Mucosa of gallbladder (tissue), 1 donor: Measurements from ENCODE around the gene MEN1. TPM values are rescaled to one million over a fixed set of nuclear protein-coding genes. Genes with fewer than 3 reads are reported as not detected.
A peak's percentile ranks its signal among the peaks of the same experiment; 100 is the strongest.
"Not testable (repeated sequence)": the region's sequence is repeated elsewhere in the genome, so short reads cannot be mapped to it uniquely, and the experiment has no call there.

Experiments
- DNase-seq: peaks from one replicate; pipeline ENCODE4 v3.0.0-alpha.2; 2020; ENCODE audit warnings: low spot score
- total RNA-seq: library from RNA; stranded (reverse); gene quantifications from one replicate; pipeline ENCODE4 v1.2.1, GENCODE V29; 2021
- donor health status: DM: no; HTN: no; CAD: no.

MEN1 gene
- total RNA-seq, 1 donor from 2014 or later: 34.8 TPM

DNA sequence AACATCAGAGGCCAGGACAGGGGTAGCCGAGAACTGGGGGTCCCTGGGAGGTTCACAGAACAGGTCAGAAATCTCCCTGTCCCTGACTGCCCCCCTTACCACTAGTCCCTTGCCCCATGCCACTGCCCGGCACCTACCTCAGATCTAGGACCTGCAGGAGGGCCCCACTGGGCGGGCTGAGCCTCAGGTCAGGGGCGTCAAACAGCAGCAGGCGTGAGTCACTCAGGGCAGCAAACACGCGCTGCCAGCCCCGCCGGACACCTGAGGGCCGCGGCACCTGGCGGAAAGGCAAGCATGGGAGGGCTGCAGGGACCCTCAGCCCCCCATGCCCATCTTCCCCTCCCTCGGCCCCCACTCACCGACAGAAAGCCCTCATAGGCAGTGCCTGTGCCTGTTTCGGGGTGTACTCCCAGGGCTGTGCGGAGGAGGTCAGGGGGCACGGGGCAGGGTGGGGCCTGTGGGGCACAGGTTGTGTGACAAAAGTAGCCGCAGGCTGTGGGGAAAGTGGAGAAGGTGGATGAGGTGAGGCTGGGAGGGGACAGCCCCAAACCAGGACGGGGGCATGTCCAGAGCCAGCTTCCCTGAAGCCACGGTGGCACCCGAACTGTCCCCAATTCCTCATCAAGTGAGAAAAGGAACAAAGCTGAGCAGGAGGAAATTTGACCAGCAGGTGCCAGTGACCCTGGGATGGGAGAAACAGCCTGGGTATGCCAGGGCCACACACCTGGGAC is 22.3 kb upstream of the MEN1 start:
- DNase-seq: no peak

DNA sequence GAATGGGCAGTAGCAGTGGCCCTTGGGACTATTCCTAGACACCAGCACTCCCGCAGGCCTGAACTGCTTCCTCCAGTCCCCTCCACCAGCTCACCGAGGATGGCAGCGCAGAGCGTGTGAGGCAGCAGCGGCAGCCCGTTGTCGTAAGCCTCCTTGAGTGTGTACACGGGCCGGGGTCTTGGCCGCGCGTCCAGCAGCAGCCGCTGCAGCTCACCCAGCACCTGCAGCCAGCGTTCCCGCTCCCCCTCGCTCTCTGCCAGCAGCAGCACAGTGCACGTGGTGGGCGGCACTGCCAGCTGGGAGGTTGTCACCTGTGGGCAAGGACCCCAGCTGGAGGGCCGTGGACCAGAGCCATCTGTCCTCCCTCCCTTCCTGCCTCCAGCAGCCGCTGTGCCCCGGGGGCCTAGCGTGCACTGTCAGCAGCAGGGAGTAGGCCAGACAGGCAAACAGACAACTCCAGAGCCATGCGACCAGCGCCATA is 21.1 kb upstream of the MEN1 start:
- no peak for DNase-seq

DNA sequence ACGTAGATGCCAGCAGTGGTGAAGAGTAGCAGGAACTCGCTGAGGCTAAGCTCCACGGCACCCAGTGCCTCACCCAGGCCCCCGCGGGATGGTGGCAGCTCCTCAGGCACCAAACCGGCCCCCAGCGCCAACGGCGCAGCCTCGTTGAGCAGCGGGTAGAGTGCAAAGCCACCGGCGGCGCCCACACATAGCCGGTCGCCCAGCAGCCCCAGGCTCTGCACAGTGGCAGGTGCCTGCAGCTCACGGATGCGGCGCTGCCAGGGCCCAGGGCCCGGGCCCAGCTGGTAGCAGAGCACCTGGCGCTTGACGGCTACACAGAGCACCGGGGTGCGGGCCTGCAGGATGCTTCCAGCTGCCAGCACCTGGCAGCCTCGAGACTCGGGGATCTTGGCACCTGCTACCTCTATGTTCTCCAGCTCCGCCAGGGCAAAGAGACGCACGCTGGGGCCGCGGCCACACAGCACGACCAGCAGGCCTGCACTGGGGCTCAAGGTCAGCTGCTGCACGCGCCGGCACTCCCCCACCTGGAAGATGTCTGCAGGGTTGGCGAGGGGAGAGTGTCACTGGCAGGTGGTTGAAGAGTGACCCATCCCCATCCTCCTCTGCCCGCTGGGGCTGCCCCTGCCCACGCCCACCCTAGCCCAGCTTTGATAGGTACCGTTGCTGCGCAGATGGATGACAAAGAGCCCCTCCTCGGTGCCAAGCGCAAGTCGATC is 19.3 kb upstream of the MEN1 start:
- DNase-seq: no peak

DNA sequence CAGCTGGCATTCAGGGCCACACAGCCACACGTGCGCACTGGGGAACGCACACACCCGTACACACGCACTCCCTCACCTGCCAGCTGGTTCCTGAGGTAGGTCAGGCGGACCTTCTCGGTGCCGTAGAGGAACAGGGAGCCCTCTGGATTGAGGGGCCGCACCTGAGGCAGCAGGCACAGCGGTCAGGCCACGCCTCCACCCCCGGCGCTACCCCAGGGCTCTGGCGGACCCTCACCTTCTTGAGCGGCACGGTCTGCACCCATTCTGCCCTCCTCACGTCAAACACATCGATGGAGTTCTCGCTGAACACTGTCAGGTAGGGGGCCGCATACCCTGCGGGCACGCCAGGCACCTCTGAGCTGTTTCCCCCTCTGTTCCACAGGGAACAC is 17.1 kb upstream of the MEN1 start:
- no peak for DNase-seq

DNA sequence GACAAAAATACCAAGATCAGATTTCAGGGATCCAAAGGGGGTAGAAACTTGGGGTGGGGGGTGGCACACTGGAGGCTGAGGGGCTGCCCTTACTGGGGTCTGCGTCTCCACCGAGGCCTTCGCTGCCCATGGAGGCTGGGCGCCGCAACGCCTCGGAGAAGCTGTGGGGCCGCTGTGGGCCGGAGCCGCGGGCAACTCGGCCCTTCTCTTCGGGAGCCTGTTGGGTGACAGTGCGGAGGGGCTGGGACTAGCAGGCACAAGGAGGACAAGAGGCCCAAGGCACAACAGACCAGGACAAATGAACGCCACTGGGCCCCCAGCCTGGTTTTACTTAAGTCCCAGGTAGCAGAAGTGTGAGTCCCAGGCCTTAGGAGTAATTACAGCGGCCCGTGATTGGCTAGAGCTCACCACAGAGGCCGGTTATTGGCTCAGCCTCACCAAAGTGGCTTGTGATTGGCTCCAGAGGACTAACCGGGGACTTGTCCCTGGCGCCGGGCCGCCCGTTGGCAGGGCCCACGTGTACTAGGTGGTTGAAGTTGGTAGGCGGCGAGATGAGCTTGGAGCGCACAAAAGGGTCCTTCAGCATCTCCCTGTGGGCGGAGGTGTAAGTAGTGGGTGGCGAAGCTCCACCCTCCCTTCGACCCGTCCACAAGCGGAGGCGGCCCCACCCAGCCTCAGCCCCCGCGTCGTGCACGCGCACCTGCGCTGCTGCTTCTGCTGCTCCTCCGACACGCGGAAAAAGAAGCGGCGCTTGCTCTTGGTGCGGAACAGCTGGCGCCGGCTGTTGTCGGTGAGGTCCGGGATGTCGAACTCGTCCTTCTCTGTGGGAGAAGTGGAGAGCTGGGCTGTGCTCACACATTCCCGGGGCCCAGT is 16.5 kb upstream of the MEN1 start:
- DNase-seq: no peak

DNA sequence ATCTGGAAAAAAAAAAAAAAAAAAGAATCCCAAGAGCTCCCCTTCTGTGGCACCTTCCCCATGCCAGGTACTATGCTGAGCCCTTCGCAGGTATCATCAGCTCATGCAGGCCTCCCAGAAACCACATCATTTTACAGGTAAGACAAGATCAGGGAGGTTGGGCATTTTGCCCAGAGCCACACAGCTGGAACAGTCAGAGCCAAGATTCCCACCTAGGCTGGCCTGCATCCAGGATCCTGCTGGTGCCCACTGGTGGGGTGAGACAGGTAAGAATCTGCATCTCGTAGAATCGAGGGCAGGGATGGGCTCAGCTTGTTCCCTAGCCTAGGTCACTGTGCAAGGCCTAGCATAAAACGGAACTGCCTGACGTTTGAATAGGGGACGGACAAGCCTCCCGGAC is 15.7 kb upstream of the MEN1 start:
- no peak for DNase-seq

DNA sequence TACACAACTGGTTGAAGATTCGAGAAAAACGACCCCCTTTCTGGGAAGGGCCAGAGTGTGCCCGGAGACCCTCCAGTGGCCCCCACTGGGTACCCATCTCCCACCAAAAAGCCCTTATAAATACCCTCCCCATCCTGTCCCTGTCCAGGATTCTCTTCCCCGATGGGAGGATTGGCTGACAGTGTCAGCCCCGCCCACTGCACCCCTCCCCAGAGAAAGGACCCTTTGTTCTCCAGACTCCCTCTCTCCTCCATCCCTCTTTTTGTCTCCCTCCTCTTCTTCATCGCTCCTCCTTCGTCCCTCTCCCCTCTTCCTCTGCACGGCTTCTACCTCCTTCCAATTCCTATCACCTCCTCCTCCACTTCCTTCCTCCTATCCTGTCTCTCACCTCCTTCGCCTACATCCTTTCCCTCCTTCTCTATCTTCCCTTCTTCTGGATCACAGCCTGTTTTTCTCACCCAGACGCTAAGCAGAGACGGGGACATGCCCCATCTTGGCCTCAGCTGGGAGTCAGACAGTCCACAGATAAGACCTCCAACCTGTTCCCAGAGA is 13.3 kb upstream of the MEN1 start:
- DNase-seq: no peak

DNA sequence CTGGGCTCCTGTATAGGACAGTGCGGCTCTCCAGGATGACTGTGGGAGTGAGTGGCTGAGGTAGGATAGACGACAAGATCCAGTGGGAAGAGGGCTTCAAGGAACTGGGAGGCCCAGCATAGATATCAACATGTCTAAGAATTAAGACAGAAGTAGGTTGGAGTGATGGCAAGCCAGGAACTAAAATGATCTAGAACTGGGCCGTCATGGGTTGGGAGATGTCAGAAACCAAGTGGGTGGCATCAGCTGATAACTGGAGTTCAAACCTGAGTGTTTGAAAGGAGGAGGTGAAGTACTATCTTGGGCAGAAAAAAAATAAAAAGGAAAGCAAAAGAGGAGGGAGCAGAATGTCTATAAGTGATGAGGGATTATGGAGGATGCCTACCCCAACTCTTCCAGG is 7.1 kb upstream of the MEN1 start:
- no peak for DNase-seq

DNA sequence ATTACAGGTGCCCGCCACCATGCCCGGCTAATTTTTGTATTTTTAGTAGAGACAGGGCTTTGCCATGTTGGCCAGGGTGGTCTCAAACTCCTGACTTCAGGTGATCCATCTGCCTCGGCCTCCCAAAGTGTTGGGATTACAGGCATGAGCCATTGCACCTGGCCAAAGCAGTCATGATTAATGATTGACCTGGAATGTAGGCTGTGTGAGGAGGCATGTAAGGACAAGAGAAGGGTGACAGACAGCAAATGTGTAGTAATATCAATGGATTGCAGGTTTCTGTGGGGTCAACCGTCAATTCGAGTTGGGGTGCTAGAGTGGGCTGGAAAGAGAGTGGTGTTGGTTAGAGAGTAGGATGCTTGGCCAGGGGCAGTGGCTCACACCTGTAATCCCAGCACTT is 5.1 kb upstream of the MEN1 start:
- DNase-seq: not testable (repeated sequence)

DNA sequence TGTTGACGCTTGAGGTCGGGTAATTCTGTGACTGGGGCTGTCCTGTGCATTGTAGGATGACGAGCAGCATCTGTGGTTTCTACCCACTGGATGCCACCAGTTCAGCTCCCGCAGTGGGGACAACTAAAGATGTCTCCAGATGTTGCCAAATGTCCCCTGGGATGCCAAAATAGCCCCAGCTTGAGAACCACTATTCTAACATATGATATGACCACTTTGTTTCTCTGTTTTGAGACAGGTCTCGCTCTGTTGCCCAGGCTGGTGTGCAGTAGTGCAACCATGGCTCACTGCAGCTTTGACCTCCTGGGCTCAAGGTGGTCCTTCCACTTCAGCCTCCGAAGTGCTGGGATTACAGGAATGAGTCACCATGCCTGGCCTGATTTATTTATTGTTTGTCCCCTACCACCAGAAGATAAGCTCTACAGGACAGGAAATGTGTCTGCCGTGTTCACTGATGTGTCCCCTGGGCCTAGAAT is 4.4 kb upstream of the MEN1 start:
- DNase-seq: no peak

DNA sequence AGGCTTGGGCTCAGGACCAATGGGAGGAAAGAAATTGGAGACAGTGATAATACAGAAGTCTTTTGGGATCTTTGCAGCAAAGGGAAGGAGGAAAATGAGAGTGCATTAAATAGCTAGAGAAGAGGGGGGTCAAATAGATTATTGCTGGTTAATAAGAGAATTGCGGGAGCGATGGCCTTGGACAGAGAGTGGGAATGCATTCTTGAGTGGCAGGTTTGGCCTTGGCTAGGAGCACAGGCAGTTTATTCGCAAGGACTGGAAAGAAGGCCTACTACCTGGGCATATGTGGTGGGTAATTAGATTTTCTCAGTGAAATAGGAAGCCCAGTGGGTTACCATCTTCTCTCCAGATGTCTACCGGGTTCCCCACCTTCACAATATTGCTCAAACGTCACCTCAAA is 3.5 kb upstream of the MEN1 start:
- no peak for DNase-seq

DNA sequence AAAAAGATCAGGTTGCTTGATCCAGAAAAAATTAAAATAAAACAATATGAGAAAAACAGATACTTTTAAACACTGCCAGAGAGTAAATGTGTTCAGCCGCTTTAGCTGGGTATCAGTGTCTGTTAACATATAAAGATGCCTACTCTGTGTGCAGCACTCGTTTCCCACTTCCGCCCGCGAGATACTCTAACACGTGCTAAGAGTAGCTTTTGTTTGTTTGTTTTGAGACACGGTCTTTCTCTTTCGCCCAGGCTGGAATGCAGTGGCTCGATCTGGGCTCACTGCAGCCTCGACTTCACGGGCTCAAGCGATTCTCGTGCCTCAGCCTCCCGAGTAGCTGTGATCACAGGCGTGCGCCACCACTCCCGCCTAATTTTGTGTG is 531 bp upstream of the MEN1 start:
- peak; percentile 24 for DNase-seq

DNA sequence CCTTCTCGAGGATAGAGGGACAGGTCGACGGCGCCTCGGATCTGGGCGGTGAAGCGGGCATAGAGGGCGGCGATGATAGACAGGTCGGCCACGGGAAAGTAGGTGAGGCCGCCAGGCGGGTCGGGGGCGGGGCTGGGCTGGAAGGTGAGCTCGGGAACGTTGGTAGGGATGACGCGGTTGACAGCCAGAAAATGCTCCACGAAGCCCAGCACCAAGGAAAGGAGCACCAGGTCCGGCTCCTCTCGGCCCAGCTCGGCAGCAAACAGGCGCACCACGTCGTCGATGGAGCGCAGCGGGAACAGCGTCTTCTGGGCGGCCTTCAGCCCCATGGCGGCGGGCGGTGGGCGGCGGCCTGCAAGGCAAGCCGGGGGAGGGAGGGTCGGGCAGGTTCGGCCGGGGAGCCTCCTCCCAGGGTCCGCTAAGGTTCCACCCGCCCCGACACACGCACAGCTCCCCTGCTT is 540 bp downstream of the MEN1 start:
- DNase-seq: no peak

DNA sequence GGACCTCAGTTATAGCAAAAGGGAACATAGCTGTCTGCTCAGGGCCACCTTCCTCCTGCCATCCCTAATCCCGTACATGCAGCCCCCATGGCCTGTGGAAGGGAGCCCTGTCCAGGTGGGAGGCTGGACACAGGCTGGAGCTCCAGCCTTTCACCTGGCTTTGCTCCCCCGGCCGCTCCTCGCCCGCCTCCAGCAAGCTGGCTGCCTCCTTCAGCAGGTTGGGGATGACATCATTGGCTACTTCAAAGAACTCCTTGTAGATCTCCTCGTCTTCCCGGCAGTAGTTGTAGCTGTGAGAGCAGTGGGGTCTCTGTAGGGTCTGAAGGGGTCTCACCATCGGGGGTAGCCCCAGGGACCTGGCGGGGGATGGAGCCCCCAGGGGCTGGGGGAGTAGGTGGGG is 4.9 kb downstream of the MEN1 start:
- DNase-seq: no peak

DNA sequence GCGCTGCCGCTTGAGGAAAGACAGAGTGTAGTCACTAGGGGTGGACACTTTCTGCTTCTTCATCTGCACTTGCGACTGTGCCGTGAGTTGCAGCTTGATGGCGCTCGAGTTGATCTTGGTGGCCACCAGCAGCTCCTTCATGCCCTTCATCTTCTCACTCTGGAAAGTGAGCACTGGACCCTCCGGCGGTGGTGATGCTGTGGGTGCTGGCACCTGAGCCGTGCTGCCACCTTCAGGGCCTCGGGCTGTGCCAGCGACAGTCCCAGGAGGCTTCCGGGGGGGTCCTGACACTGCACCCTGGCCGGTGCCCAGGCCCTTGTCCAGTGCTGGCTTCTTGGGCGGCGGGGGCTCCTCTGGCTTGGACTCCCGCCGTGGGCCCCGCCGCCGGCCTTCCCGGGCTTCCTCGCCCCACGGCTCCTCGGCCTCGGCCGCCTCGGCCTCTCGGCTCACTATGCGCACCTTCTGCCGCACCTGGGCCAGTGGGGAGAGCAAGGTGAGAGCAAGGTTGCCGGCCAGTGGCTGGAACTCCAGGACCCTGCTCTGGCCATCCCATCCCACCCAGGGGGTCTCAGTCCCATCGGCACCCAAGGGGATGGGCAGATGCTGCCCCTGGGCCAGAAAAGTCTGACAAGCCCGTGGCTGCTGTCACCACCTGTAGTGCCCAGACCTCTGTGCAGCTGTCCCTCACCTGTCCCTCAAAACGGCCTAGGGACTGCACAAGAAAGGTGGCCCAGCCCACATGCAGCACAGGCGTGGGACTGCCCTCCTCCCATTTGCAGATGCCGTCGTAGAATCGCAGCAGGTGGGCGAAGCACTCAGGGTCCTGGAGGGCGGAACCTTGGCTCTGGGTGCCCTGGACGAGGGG is 5.8 kb downstream of the MEN1 start:
- DNase-seq: no peak

DNA sequence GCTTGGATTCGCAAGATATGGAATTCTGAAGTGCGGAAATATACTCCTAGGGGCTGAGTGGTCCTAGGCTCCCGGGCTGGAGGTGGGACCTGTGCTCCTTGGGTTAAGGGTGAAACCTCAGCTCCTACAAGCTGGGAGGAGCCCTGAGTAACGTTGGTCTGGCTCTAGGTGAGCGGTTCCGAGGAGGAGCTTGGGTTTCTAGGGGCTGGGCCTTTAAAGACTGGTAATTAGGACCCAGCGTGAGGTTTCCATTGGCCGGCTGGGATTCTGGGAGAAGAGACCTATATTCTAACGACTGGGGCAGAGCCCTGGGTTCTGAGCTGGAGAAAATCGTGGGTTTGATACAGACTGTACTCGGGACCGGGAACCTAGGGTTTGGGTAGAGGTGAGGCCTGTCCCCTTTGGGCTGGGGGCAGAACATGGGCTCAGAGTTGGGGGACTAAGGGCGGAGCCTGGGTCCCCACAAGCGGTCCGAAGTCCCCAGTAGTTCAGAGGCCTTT is 6.5 kb downstream of the MEN1 start:
- DNase-seq: no peak

DNA sequence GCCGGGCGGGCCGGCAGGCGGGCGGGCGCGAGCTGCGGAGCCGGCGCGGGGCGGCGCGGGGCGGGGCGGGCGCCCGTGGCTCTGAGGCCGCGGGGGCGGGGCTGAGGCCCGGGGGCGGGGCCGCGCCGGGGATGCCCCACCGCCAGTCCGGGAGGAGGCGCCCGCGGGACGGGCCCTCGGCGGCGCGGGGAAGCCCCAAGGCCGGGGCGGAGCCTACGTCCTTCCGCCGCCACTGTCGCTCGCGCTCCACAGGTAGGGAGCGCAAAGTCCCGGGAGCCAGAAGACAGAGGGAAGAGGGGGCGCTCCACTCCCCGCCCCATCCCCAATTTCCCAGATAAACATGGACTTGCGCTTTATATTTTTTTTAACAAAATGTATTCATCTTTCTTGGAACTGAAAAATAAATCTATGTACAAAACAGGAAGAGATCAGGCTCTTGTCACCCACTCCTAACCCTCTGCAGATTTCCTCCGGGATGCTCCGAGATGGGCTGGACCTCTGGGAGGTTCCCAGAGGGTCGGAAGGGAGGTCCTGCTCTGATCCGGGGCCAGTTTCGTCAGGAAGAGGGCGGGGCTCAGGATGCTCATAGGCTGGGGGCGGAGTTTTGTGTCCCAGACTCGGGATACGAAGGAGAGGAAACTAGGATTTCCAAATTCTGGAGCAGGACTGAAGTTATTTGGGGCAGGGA is 7.0 kb downstream of the MEN1 start, which contains the start of gene MAP4K2:
Gene MAP4K2 (minus strand): TSS at position 57 of the 688 bp plus-strand sequence. CDS start 65 bp downstream, outside the sequence.
- DNase-seq: peak; percentile 84

DNA sequence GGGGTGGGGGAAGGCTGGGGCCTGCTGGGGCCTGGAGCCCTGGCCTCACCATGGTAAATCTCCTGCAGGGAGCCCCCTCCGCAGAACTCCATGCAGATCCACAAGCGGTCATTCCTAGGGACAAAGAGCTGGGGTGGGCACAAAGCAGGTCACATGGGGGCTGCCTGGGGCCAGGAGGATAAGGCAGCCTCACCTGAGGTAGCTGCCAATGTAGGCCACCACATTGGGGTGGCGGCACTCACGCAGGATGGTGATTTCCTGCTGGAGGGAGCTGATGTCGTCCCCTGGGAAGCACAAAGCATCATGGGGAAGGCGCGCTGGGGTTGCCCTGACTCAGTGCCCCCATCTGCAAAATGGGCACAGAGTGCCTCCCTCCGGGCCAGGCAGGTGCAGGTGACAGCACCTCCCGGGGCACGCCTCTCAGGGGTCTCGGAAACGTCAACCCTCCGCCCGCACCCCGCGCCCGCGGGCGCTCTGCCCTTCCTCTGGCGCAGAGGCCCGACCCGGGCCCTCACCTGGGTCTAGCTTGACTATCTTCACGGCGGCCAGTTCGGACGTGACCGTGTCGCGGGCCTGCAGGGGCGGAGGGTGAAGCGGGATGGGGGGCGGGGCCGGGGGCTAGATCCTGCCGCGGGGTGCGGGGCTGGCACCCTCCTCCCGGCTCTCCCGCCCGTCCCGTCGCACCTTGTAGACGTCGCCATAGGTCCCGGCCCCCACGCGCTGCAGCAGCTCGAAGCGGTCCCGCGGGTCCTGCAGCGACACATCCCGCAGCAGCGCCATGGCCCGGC is 7.8 kb downstream of the MEN1 start:
- no peak for DNase-seq
